ENCODE data around the gene HMGCS1.

Gene HMGCS1

GRCh38 chr5:43303242-43303641 is 10.0 kb downstream of the HMGCS1 start:
- Mint-ChIP-seq H3K27me3 (ENCODE audit: low read depth) (no peaks in the 10 kb centered on the region), H3K4me1 (ENCODE audit: low read depth) (peaks cover 57% of the 10 kb centered on the region), H3K4me3 (no peak overlapping the region), H3K9me3 (no peaks in the 10 kb centered on the region), H3K27ac (peak overlapping the region; percentile 88), H3K36me3 (ENCODE audit: low read depth) (peaks cover 29% of the 10 kb centered on the region)

DNA sequence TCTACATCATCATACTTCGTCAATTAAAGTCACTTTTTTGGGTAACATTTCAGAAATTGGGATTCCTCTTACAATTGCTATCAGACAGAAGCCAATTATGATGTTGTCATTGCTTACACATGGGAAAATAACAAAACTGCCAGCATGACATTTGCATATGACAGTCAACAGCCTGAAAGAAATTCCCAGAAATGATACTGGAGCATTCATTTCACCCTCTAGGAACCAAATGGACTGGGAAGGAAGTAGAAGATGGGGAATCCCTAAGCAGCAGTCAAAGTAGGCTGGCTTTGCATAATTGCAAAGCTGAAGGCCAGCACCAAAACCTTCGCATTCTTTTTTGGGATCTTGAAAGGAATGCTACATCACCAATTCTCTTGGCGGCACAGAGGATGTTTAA is 10.7 kb downstream of the HMGCS1 start:
- H3K27ac Mint-ChIP-seq, result peak overlapping the region; percentile 22
- peaks cover 50% of the 10 kb centered on the region for H3K4me1 Mint-ChIP-seq (ENCODE audit: low read depth)
- H3K9me3 Mint-ChIP-seq, result no peaks in the 10 kb centered on the region
- H3K27me3 Mint-ChIP-seq (ENCODE audit: low read depth), result no peaks in the 10 kb centered on the region
- H3K4me3 Mint-ChIP-seq, result no peak overlapping the region
- peaks cover 34% of the 10 kb centered on the region for H3K36me3 Mint-ChIP-seq (ENCODE audit: low read depth)

- Mint-ChIP-seq H3K4me1 (ENCODE audit: low read depth) (peaks cover 47% of the 10 kb centered on the region), H3K27me3 (ENCODE audit: low read depth) (no peaks in the 10 kb centered on the region), H3K9me3 (no peaks in the 10 kb centered on the region), H3K36me3 (ENCODE audit: low read depth) (peaks cover 39% of the 10 kb centered on the region), H3K27ac (peak overlapping the region; percentile 22), H3K4me3 (no peak overlapping the region)
Observed at GRCh38 chr5:43301653-43302091, 11.5 kb downstream of the HMGCS1 start.

GRCh38 chr5:43300112-43300511 is 13.1 kb downstream of the HMGCS1 start:
- peaks cover 43% of the 10 kb centered on the region for H3K4me1 Mint-ChIP-seq (ENCODE audit: low read depth)
- peak overlapping the region; percentile 19 for H3K27ac Mint-ChIP-seq
- no peaks in the 10 kb centered on the region for H3K27me3 Mint-ChIP-seq (ENCODE audit: low read depth)
- peaks cover 50% of the 10 kb centered on the region for H3K36me3 Mint-ChIP-seq (ENCODE audit: low read depth)
- H3K9me3 Mint-ChIP-seq, result no peaks in the 10 kb centered on the region
- H3K4me3 Mint-ChIP-seq, result no peak overlapping the region

DNA sequence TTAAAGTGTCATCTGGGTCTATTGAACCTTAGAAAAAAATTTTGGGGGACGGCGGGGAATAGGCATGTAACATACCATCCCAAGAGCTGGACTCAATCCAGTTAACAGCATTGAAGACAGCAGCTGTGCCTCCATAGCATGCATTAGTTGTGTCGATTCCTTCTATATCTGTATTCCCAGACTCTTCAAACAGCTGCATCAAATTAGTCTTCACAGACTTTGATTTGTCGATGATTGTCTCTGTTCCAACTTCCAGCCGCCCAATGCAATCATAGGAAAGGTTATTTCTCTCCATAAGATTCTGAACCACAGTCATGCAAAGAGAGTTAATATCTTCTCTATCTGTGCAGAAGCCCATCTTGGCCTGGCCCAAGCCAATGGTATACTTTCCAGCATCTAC is 14.8 kb downstream of the HMGCS1 start:
- Mint-ChIP-seq H3K27me3 (ENCODE audit: low read depth) (no peaks in the 10 kb centered on the region), H3K4me3 (no peak overlapping the region), H3K36me3 (ENCODE audit: low read depth) (peaks cover 61% of the 10 kb centered on the region), H3K4me1 (ENCODE audit: low read depth) (peaks cover 32% of the 10 kb centered on the region), H3K27ac (no peak overlapping the region), H3K9me3 (no peaks in the 10 kb centered on the region)

DNA sequence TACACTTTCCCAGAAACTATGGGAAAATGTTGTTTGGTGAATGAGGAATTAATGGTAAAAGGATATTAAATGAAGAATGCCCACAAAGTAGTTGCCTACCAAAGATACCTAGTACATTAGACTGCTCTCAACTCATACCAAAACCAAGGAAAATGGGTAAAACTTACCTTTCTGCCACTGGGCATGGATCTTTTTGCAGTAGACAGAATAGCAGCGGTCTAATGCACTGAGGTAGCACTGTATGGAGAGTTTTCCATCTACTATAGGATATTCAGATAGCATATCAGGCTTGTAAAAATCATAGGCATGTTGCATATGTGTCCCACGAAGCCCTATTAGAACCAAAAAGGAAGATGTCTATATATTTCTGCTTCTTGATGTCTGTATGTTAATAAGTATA is 16.4 kb downstream of the HMGCS1 start:
- peaks cover 58% of the 10 kb centered on the region for H3K36me3 Mint-ChIP-seq (ENCODE audit: low read depth)
- H3K4me3 Mint-ChIP-seq, result no peak overlapping the region
- H3K27ac Mint-ChIP-seq, result no peak overlapping the region
- peaks cover 18% of the 10 kb centered on the region for H3K4me1 Mint-ChIP-seq (ENCODE audit: low read depth)
- H3K27me3 Mint-ChIP-seq (ENCODE audit: low read depth), result no peaks in the 10 kb centered on the region
- H3K9me3 Mint-ChIP-seq, result no peaks in the 10 kb centered on the region

GRCh38 chr5:43295202-43295601 is 18.0 kb downstream of the HMGCS1 start:
- Mint-ChIP-seq H3K27me3 (ENCODE audit: low read depth) (no peaks in the 10 kb centered on the region), H3K9me3 (no peaks in the 10 kb centered on the region), H3K27ac (peak overlapping the region; percentile 42), H3K4me3 (no peak overlapping the region), H3K36me3 (ENCODE audit: low read depth) (peaks cover 61% of the 10 kb centered on the region), H3K4me1 (ENCODE audit: low read depth) (peaks cover 14% of the 10 kb centered on the region)

- no peak overlapping the region for H3K4me3 Mint-ChIP-seq
- no peak overlapping the region for H3K27ac Mint-ChIP-seq
- no peaks in the 10 kb centered on the region for H3K9me3 Mint-ChIP-seq
- peaks cover 14% of the 10 kb centered on the region for H3K4me1 Mint-ChIP-seq (ENCODE audit: low read depth)
- no peaks in the 10 kb centered on the region for H3K27me3 Mint-ChIP-seq (ENCODE audit: low read depth)
- H3K36me3 Mint-ChIP-seq (ENCODE audit: low read depth), result peaks cover 64% of the 10 kb centered on the region
Observed at GRCh38 chr5:43294226-43294625, 19.0 kb downstream of the HMGCS1 start.

DNA sequence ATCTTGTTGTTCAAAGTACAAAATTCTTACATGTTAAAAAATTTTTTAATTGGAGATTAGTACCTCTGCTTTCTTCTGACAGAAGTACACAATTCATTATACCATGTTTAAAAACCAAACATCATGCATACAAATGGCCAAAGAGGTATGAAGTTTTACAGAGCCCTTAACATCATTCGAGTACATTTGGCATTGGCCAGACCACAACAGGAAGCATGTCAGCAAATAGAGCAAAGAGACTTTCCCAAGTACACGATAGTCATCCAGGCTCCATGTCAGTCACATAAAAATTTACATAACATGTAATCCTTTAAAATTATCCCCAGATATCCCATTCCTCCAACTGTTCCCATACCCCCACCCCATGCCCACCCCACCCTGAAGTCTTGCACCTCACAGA is 22.5 kb downstream of the HMGCS1 start:
- peak overlapping the region; percentile 50 for H3K27ac Mint-ChIP-seq

DNA sequence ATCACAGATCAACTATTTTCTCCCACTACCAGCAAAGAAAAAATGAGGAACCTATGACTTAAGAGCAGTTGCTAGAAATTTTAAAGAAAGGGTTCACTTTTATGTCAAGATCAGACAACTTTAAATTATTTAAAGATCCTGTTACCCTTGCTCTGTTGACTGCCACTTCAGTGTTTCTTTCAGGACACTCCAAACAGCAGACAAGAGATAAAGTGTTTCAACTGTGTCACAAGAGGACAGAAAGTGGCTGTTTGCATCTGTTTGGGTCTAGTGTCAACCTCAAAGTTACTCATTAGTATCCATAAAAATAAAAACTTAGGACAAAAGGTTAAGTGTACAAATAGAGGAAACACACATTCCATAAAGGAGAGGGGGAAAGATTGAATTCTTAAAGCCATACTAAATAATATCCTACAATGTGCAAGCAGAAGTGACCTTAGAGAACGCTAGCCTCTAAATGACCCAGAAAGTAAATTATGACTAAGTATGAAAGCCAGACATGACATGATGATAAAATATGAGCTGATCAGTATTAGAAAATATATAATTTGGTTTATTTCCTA is 24.9 kb downstream of the HMGCS1 start:
- Mint-ChIP-seq H3K4me3 (no peak overlapping the region), H3K4me1 (ENCODE audit: low read depth) (peaks cover 5% of the 10 kb centered on the region), H3K9me3 (no peaks in the 10 kb centered on the region), H3K27ac (no peak overlapping the region), H3K27me3 (ENCODE audit: low read depth) (no peaks in the 10 kb centered on the region), H3K36me3 (ENCODE audit: low read depth) (peaks cover 39% of the 10 kb centered on the region)

More for the DNA sequence above, 22.5 kb downstream of the HMGCS1 start:
- H3K36me3 Mint-ChIP-seq (ENCODE audit: low read depth), result peaks cover 56% of the 10 kb centered on the region
- no peaks in the 10 kb centered on the region for H3K9me3 Mint-ChIP-seq
- H3K4me1 Mint-ChIP-seq (ENCODE audit: low read depth), result peaks cover 8% of the 10 kb centered on the region
- H3K27me3 Mint-ChIP-seq (ENCODE audit: low read depth), result no peaks in the 10 kb centered on the region
- no peak overlapping the region for H3K4me3 Mint-ChIP-seq

GRCh38 chr5:43287493-43287892 is 25.7 kb downstream of the HMGCS1 start:
- no peak overlapping the region for H3K4me3 Mint-ChIP-seq
- H3K36me3 Mint-ChIP-seq (ENCODE audit: low read depth), result peaks cover 33% of the 10 kb centered on the region
- H3K4me1 Mint-ChIP-seq (ENCODE audit: low read depth), result peaks cover 5% of the 10 kb centered on the region
- no peaks in the 10 kb centered on the region for H3K9me3 Mint-ChIP-seq
- no peak overlapping the region for H3K27ac Mint-ChIP-seq
- no peaks in the 10 kb centered on the region for H3K27me3 Mint-ChIP-seq (ENCODE audit: low read depth)

DNA sequence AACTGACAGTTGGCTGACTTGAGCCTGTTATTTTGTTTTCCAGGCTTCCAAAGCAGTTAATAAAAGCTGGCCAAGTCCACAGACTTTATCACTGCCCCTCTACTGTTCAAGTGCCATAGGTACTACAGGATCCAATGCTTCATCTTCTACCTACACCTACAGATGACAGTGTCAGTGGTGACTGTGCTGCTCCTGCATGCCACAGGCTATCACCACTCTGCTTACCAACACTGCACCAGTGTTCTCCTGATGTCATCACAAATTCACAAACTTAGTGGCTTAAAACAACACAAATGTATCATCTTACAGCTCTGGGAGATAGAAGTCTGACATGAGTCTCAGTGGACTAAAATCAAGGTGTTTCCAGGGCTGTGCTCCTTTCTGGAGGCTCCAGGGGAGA is 26.6 kb downstream of the HMGCS1 start:
- Mint-ChIP-seq H3K36me3 (ENCODE audit: low read depth) (peaks cover 29% of the 10 kb centered on the region), H3K9me3 (no peaks in the 10 kb centered on the region), H3K27ac (no peak overlapping the region), H3K4me3 (no peak overlapping the region), H3K27me3 (ENCODE audit: low read depth) (no peaks in the 10 kb centered on the region), H3K4me1 (ENCODE audit: low read depth) (peaks cover 5% of the 10 kb centered on the region)

GRCh38 chr5:43281840-43282658 is 31.2 kb downstream of the HMGCS1 start:
- no peak overlapping the region for H3K4me3 Mint-ChIP-seq
- H3K36me3 Mint-ChIP-seq (ENCODE audit: low read depth), result peaks cover 10% of the 10 kb centered on the region
- H3K27me3 Mint-ChIP-seq (ENCODE audit: low read depth), result no peaks in the 10 kb centered on the region
- H3K27ac Mint-ChIP-seq, result no peak overlapping the region
- H3K4me1 Mint-ChIP-seq (ENCODE audit: low read depth), result no peaks in the 10 kb centered on the region
- H3K9me3 Mint-ChIP-seq, result no peaks in the 10 kb centered on the region

DNA sequence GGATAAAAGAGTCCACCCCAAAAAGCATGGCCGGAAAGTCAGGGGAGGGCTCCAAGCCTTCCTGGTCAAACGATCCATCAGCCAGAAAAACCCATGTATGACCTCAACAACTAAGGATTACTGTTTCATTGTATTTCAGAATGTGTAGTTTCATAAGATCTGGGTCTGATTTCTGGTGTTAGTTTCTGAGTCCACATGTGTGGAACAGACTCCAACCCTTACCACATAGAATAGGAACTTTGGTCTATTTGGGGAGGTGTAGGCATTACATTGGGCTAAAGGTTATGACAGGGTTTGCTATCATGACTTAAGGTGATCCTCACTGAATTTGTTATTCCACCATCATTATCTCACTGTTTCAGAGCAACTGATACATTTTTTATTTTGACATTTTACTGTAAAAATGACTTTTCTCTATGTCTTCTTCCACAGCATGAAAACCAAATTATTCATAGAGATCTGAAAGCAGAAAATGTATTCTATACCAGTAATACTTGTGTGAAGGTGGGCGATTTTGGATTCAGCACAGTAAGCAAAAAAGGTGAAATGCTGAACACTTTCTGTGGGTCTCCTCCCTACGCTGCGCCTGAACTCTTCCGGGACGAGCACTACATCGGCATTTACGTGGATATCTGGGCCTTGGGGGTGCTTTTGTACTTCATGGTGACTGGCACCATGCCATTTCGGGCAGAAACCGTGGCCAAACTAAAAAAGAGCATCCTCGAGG is 33.5 kb downstream of the HMGCS1 start:
- Mint-ChIP-seq H3K27ac (no peak overlapping the region), H3K36me3 (ENCODE audit: low read depth) (peaks cover 2% of the 10 kb centered on the region), H3K27me3 (ENCODE audit: low read depth) (no peaks in the 10 kb centered on the region), H3K9me3 (no peaks in the 10 kb centered on the region), H3K4me1 (ENCODE audit: low read depth) (no peaks in the 10 kb centered on the region), H3K4me3 (no peak overlapping the region)

DNA sequence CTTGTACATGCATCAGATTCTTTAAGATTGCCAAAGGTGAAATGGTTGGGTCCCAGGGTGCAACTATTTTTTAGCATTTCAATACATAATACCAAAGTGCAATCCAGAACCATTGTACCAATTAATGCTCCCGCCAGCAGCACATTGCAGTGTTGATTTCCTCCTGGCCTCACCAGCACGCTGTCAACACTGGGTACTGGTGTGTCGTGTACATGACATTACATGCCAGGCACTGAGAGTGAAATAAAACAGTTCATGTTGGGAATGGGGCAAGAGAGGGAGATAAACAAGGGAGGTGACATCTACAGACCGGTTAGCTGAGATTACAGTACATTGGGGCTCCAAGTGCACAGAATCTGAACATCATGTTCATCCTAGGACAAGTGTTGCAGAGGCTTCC is 37.8 kb downstream of the HMGCS1 start:
- Mint-ChIP-seq H3K4me1 (ENCODE audit: low read depth) (no peaks in the 10 kb centered on the region), H3K4me3 (no peak overlapping the region), H3K27me3 (ENCODE audit: low read depth) (peaks cover 11% of the 10 kb centered on the region), H3K9me3 (no peaks in the 10 kb centered on the region), H3K27ac (no peak overlapping the region), H3K36me3 (ENCODE audit: low read depth) (no peaks in the 10 kb centered on the region)

All from T-helper 1 cell treated with Interleukin-12 subunit alpha and Interleukin-12 subunit beta and Interleukin-4 antibody, amounts not matched to agents 30 μg/mL and 1 μg/mL, for 36 hours (primary cell).